ENCODE results near the gene TCF12.

Gene TCF12

GRCh38 chr15:57026016-57026592, 107.7 kb downstream of the TCF12 start:
- no peak for DNase-seq

- no peak for DNase-seq
Measured at GRCh38 chr15:57027596-57027995, 109.2 kb downstream of the TCF12 start.

GRCh38 chr15:57028176-57028575, 109.7 kb downstream of the TCF12 start:
- DNase-seq = no peak

GRCh38 chr15:57030011-57030410, 111.6 kb downstream of the TCF12 start:
- DNase-seq = no peak

GRCh38 chr15:57031082-57031481, 112.6 kb downstream of the TCF12 start:
- DNase-seq = no peak

- no peak for DNase-seq
Measured at GRCh38 chr15:57031605-57032004, 113.2 kb downstream of the TCF12 start.

GRCh38 chr15:57032338-57032737, 113.9 kb downstream of the TCF12 start:
- no peak for DNase-seq

GRCh38 chr15:57033715-57034439, 115.4 kb downstream of the TCF12 start:
- no peak for DNase-seq

GRCh38 chr15:57034613-57035012, 116.2 kb downstream of the TCF12 start:
- DNase-seq = no peak

- DNase-seq = no peak
Measured at GRCh38 chr15:57035664-57036063, 117.2 kb downstream of the TCF12 start.

GRCh38 chr15:57036352-57036751, 117.9 kb downstream of the TCF12 start:
- DNase-seq = no peak

GRCh38 chr15:57037548-57037947, 119.1 kb downstream of the TCF12 start:
- DNase-seq = no peak

GRCh38 chr15:57038040-57038439, 119.6 kb downstream of the TCF12 start:
- no peak for DNase-seq

- no peak for DNase-seq
Measured at GRCh38 chr15:57038496-57038895, 120.1 kb downstream of the TCF12 start.

GRCh38 chr15:57041416-57041815, 123.0 kb downstream of the TCF12 start:
- DNase-seq = no peak

GRCh38 chr15:57044072-57044702, 125.7 kb downstream of the TCF12 start:
- DNase-seq = no peak

- no peak for DNase-seq
Measured at GRCh38 chr15:57044970-57045369, 126.5 kb downstream of the TCF12 start.

- no peak for DNase-seq
Measured at GRCh38 chr15:57045741-57046382, 127.4 kb downstream of the TCF12 start.

GRCh38 chr15:57048930-57049549, 130.6 kb downstream of the TCF12 start:
- DNase-seq = no peak

- no peak for DNase-seq
Measured at GRCh38 chr15:57053470-57053869, 135.0 kb downstream of the TCF12 start.

- no peak for DNase-seq
Measured at GRCh38 chr15:57054204-57054750, 135.8 kb downstream of the TCF12 start.

- DNase-seq = no peak
Measured at GRCh38 chr15:57056357-57056756, 137.9 kb downstream of the TCF12 start.

Measured in effector CD4-positive, alpha-beta T cell (primary cell).